ENCODE data around the gene MLN. TPM values are rescaled to one million over a fixed set of nuclear protein-coding genes. Genes with fewer than 3 reads are reported as not detected.
A peak's percentile ranks its signal among the peaks of the same experiment; 100 is the strongest.

The MLN gene
- total and polyA plus RNA-seq, 2 donors (not counting 3 experiments of a cell fraction or from before 2014, with no cell fraction given) = not detected

DNA sequence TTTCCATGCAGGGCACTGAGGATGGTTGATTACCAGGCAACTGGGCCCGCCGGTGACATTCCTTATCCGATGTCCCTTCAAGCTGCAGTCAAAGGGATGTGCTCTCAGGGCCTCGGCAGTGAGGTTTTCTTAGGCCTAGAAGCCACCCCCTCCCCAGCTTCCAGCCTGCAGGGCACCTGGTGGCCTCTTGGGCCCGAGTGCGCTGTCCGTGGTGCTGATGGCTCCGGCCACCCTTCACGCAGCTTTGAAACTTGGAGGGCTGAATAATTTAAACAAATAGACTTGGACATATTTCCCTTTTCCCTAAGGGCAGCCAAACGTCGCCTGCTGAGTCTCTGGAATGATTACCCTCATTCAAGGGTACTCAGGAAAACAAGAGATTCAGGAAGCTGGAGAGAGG, 8.9 kb upstream of the MLN start:
- dilution Hi-C loops (cut with MboI; ENCODE audit: extremely low pct_ligation_motif_present, low sequenced_read_pairs) = no loop called here
- no peaks in the 10 kb centered on the region for H3K9me3 ChIP-seq (replicated peaks; ENCODE audit: control insufficient read depth, insufficient read depth, low read length)
- H3K4me2 ChIP-seq (ENCODE audit: insufficient read depth, low read length) = no peak overlapping the region
- FAIRE-seq (peak; percentile 70), DNase-seq (ENCODE audit: low read depth, low spot score) (peak; percentile 52)
- no peak overlapping the region for H3K4me3 ChIP-seq (replicated peaks in 1 of 3; ENCODE audit: insufficient read depth in 1 of 3, low read depth in 1 of 3, low read length in 3 of 3)
- H3K4me1 ChIP-seq (ENCODE audit: control insufficient read depth, extremely low read depth, insufficient read depth, low read length) = no peaks in the 10 kb centered on the region
- peaks cover 6 to 23% of the 10 kb centered on the region in 2 experiments for H3K27me3 ChIP-seq (ENCODE audit: control insufficient read depth in 2 of 2, insufficient read depth in 2 of 2, low read length in 2 of 2)
- H3K9me1 ChIP-seq (replicated peaks; ENCODE audit: control insufficient read depth, extremely low read depth, insufficient read depth, low read length) = no peaks in the 10 kb centered on the region
- no peaks in the 10 kb centered on the region for H4K20me1 ChIP-seq (replicated peaks; ENCODE audit: control insufficient read depth, extremely low read depth, insufficient read depth, low read length)
- no peak overlapping the region for H2AFZ ChIP-seq (ENCODE audit: low read depth, low read length)
- H3K9ac ChIP-seq (replicated peaks; ENCODE audit: extremely low read depth, insufficient read depth, low read length) = no peak overlapping the region
- BruUV-seq (replicated peaks) = no TSS peak
- CTCF ChIA-PET = interaction anchor here (0.9 to 1.7 kb wide), 5 partner anchors 16 to 41 kb away, joined by 3 to 8 read pairs (median 4); no protein-coding TSS in a partner anchor
- H3K36me3 ChIP-seq (ENCODE audit: control insufficient read depth in 2 of 2, extremely low read depth in 1 of 2, insufficient read depth in 2 of 2, low read length in 2 of 2) = no peaks in the 10 kb centered on the region
- no peak overlapping the region for H3K27ac ChIP-seq (ENCODE audit: insufficient read depth, low read depth, low read length)
- H3K79me2 ChIP-seq (ENCODE audit: control insufficient read depth, insufficient read depth, low read length) = no peaks in the 10 kb centered on the region
- intact Hi-C loops (cut with micrococcal nuclease) = loop anchor here (2.0 kb wide), 1 partner anchor 28 kb away; no protein-coding TSS in a partner anchor
- POLR2A ChIA-PET = no interaction called here
- TF ChIP-seq POLR2AphosphoS5 (IDR thresholded peaks at IDR 0.05; ENCODE audit: insufficient read depth, low read depth, low read length) = no peak
- TF ChIP-seq, protein P1, sequence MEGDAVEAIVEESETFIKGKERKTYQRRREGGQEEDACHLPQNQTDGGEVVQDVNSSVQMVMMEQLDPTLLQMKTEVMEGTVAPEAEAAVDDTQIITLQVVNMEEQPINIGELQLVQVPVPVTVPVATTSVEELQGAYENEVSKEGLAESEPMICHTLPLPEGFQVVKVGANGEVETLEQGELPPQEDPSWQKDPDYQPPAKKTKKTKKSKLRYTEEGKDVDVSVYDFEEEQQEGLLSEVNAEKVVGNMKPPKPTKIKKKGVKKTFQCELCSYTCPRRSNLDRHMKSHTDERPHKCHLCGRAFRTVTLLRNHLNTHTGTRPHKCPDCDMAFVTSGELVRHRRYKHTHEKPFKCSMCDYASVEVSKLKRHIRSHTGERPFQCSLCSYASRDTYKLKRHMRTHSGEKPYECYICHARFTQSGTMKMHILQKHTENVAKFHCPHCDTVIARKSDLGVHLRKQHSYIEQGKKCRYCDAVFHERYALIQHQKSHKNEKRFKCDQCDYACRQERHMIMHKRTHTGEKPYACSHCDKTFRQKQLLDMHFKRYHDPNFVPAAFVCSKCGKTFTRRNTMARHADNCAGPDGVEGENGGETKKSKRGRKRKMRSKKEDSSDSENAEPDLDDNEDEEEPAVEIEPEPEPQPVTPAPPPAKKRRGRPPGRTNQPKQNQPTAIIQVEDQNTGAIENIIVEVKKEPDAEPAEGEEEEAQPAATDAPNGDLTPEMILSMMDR (IDR thresholded peaks at IDR 0.05; ENCODE audit: extremely low read depth in 1 of 2, insufficient read depth in 1 of 2, low read depth in 1 of 2, low read length in 2 of 2) = peak; percentile 9 to 59

DNA sequence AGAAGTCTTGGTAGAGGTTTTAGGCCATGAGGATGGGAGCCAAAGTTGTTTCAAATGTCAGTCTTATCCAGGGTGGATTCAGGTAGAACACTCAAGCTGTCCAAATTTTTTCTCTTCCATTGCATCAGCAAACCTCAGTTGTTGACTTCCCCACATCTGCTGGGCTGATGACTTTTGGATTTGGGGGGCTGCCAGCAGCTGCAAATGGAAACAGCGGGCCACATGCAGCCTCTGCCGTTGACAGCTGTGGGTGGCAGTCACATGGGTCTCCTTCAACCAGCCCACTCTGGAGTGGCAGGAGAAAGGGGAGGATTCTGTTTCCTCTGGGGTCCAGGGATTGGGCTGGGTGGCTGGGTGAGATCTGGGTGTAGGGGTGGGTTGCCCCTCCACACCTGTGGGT, 5.8 kb upstream of the MLN start:
- no peak overlapping the region for H3K27ac ChIP-seq (ENCODE audit: insufficient read depth, low read depth, low read length)
- H3K27me3 ChIP-seq (ENCODE audit: control insufficient read depth in 2 of 2, insufficient read depth in 2 of 2, low read length in 2 of 2) = peaks cover 6 to 20% of the 10 kb centered on the region in 2 experiments
- no peak overlapping the region for H3K9ac ChIP-seq (replicated peaks; ENCODE audit: extremely low read depth, insufficient read depth, low read length)
- no peaks in the 10 kb centered on the region for H3K9me1 ChIP-seq (replicated peaks; ENCODE audit: control insufficient read depth, extremely low read depth, insufficient read depth, low read length)
- H4K20me1 ChIP-seq (replicated peaks; ENCODE audit: control insufficient read depth, extremely low read depth, insufficient read depth, low read length) = no peaks in the 10 kb centered on the region
- intact Hi-C loops (cut with micrococcal nuclease) (no loop called here), dilution Hi-C loops (cut with MboI; ENCODE audit: extremely low pct_ligation_motif_present, low sequenced_read_pairs) (no loop called here)
- no peak overlapping the region for H3K4me3 ChIP-seq (replicated peaks in 1 of 3; ENCODE audit: insufficient read depth in 1 of 3, low read depth in 1 of 3, low read length in 3 of 3)
- no peaks in the 10 kb centered on the region for H3K9me3 ChIP-seq (replicated peaks; ENCODE audit: control insufficient read depth, insufficient read depth, low read length)
- BruUV-seq (replicated peaks) = no TSS peak
- no peaks in the 10 kb centered on the region for H3K4me1 ChIP-seq (ENCODE audit: control insufficient read depth, extremely low read depth, insufficient read depth, low read length)
- FAIRE-seq (no peak), DNase-seq (ENCODE audit: low read depth, low spot score) (no peak)
- H3K36me3 ChIP-seq (ENCODE audit: control insufficient read depth in 2 of 2, extremely low read depth in 1 of 2, insufficient read depth in 2 of 2, low read length in 2 of 2) = no peaks in the 10 kb centered on the region
- no peak overlapping the region for H3K4me2 ChIP-seq (ENCODE audit: insufficient read depth, low read length)
- TF ChIP-seq MYC (IDR thresholded peaks at IDR 0.05; ENCODE audit: low read depth, low read length) (no peak), POLR2AphosphoS5 (IDR thresholded peaks at IDR 0.05; ENCODE audit: insufficient read depth, low read depth, low read length) (no peak), EZH2 (IDR thresholded peaks at IDR 0.05; ENCODE audit: borderline replicate concordance, low read depth, low read length, severe bottlenecking) (no peak), POLR2A (IDR thresholded peaks at IDR 0.05; ENCODE audit: low read depth, low read length) (no peak), JUN (IDR thresholded peaks at IDR 0.05; ENCODE audit: borderline replicate concordance, insufficient read depth, insufficient read length, low read depth) (no peak), FOS (IDR thresholded peaks at IDR 0.05; ENCODE audit: borderline replicate concordance, insufficient read depth, low read length) (no peak), GATA2 (IDR thresholded peaks at IDR 0.05; ENCODE audit: insufficient read depth, insufficient read length, low read depth, low read length) (no peak)
- TF ChIP-seq, protein P1 (IDR thresholded peaks at IDR 0.05; ENCODE audit: extremely low read depth in 1 of 2, insufficient read depth in 1 of 2, low read depth in 1 of 2, low read length in 2 of 2) = no peak
- TF ChIP-seq, protein P2, sequence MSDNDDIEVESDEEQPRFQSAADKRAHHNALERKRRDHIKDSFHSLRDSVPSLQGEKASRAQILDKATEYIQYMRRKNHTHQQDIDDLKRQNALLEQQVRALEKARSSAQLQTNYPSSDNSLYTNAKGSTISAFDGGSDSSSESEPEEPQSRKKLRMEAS (IDR thresholded peaks at IDR 0.05; ENCODE audit: insufficient read depth, insufficient read length) = no peak
- H2AFZ ChIP-seq (ENCODE audit: low read depth, low read length) = no peak overlapping the region
- CTCF ChIA-PET = no interaction called here
- H3K79me2 ChIP-seq (ENCODE audit: control insufficient read depth, insufficient read depth, low read length) = no peaks in the 10 kb centered on the region
- POLR2A ChIA-PET = no interaction called here
